ENCODE measurements around the gene CDH23. TPM values are rescaled to one million over a fixed set of nuclear protein-coding genes. Genes with fewer than 3 reads are reported as not detected.

Gene CDH23
- total and polyA plus RNA-seq, 9 of the 15 experiments (the other 6 are each of a cell fraction or from before 2014, with no cell fraction given) = 0.18 to 1.2 (median 0.47) TPM

DNA sequence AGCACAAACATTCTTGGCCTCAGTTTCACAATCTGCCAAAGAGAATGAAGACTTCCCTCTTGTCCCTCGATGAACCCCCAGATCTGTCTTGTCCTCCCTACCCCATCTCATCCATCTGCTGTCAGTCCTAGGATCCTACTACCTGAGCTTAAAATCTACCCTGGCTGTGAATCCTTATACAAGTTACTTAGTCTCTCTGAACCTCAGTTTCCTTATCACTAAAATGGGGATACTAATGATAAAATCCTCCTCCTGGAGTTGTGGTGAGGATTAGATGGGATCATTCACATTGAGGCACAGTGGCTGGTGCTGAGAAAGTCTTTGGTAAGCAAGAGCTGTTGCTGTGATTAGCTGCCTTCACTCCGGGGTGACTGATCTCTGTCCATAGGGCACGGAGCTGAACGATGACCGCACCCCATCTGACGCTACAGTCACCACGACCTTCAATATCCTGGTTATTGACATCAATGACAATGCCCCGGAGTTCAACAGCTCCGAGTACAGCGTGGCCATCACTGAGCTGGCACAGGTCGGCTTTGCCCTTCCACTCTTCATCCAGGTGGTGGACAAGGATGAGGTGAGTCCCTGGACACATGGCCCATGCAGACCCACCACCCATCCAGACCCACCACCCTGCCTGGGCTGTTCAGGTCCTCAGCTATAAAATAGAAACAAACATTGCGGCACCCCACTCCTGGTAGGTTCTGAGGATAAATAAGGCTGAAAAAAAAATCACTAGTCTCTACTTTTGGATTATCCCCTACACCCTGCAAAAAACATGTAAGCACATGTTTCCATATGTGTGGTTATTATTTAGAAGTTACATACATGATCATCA lies 220.3 kb downstream of the CDH23 start (continued):
- TF ChIP-seq, protein P1, sequence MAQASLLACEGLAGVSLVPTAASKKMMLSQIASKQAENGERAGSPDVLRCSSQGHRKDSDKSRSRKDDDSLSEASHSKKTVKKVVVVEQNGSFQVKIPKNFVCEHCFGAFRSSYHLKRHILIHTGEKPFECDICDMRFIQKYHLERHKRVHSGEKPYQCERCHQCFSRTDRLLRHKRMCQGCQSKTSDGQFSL (CRISPR knock-in tag; IDR thresholded peaks at IDR 0.05) = no peak
- TF ChIP-seq, protein P1 (tag; IDR thresholded peaks at IDR 0.05) = no peak
- no peak for TF ChIP-seq ETV1 (tag; conservative IDR thresholded peaks at IDR 0.05; ENCODE audit: low read depth)
- TF ChIP-seq SMAD2 (IDR thresholded peaks at IDR 0.05; ENCODE audit: low read depth, low read length) = no peak
- no peak for TF ChIP-seq RNF2 (IDR thresholded peaks at IDR 0.05)
- TF ChIP-seq ZNF707 (CRISPR knock-in tag; conservative IDR thresholded peaks at IDR 0.05) = peak; percentile 92
- TF ChIP-seq TCF7 (IDR thresholded peaks at IDR 0.05; ENCODE audit: borderline replicate concordance) = no peak
- TF ChIP-seq, protein P2, sequence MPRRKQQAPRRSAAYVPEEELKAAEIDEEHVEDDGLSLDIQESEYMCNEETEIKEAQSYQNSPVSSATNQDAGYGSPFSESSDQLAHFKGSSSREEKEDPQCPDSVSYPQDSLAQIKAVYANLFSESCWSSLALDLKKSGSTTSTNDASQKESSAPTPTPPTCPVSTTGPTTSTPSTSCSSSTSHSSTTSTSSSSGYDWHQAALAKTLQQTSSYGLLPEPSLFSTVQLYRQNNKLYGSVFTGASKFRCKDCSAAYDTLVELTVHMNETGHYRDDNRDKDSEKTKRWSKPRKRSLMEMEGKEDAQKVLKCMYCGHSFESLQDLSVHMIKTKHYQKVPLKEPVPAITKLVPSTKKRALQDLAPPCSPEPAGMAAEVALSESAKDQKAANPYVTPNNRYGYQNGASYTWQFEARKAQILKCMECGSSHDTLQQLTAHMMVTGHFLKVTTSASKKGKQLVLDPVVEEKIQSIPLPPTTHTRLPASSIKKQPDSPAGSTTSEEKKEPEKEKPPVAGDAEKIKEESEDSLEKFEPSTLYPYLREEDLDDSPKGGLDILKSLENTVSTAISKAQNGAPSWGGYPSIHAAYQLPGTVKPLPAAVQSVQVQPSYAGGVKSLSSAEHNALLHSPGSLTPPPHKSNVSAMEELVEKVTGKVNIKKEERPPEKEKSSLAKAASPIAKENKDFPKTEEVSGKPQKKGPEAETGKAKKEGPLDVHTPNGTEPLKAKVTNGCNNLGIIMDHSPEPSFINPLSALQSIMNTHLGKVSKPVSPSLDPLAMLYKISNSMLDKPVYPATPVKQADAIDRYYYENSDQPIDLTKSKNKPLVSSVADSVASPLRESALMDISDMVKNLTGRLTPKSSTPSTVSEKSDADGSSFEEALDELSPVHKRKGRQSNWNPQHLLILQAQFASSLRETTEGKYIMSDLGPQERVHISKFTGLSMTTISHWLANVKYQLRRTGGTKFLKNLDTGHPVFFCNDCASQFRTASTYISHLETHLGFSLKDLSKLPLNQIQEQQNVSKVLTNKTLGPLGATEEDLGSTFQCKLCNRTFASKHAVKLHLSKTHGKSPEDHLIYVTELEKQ (CRISPR knock-in tag; IDR thresholded peaks at IDR 0.05) = no peak
- TF ChIP-seq NR1H2 (CRISPR knock-in tag; IDR thresholded peaks at IDR 0.05) = no peak
- no peak for TF ChIP-seq HDGF (IDR thresholded peaks at IDR 0.05)
